ENCODE measurements around the gene DTYMK. TPM values are rescaled to one million over a fixed set of nuclear protein-coding genes. Genes with fewer than 3 reads are reported as not detected.

Gene DTYMK
- total and polyA plus RNA-seq, 12 donors: 6.4 to 18.5 (median 9.4) TPM

- ATAC-seq: no peak
- WGBS, 2 donors: 76 to 84% methylated on average over 6 of the region's 6 CpGs
- H3K4me1 ChIP-seq: peaks cover 0 to 39% (median 13%) of the 10 kb centered on the region in 9 donors
Observed at GRCh38 chr2:241648453-241648852, 38.2 kb downstream of the DTYMK start.

GRCh38 chr2:241645915-241646645, 40.5 kb downstream of the DTYMK start:
- no peaks in the 10 kb centered on the region for H3K9me3 ChIP-seq
- no peaks in the 10 kb centered on the region for H3K27me3 ChIP-seq
- ATAC-seq: no peak
- no peak for TF ChIP-seq CTCF (IDR thresholded peaks at IDR 0.05)
- no peak for DNase-seq
- no peak overlapping the region for H3K4me3 ChIP-seq
- peaks cover 3 to 52% (median 18%) of the 10 kb centered on the region in 9 donors for H3K4me1 ChIP-seq
- no peak overlapping the region for H3K27ac ChIP-seq
- intact Hi-C loops (cut with DNase I): no loop called here
- 83 to 86% methylated on average over 14 of the region's 14 CpGs for WGBS, 2 donors
- peaks cover 0 to 21% (median 0%) of the 10 kb centered on the region in 9 donors for H3K36me3 ChIP-seq

More at GRCh38 chr2:241648453-241648852, 38.2 kb downstream of the DTYMK start:
- Histone ChIP-seq H3K9me3 (no peaks in the 10 kb centered on the region), H3K27me3 (no peaks in the 10 kb centered on the region), H3K36me3 (peaks cover 0 to 45% (median 17%) of the 10 kb centered on the region in 9 donors), H3K27ac (no peak overlapping the region), H3K4me3 (no peak overlapping the region)
- no peak for DNase-seq
- TF ChIP-seq CTCF (IDR thresholded peaks at IDR 0.05): no peak
- intact Hi-C loops (cut with DNase I): no loop called here

- peak in 2 of 8 donors; percentile 20 to 21 for ATAC-seq
- Histone ChIP-seq H3K4me3 (no peak overlapping the region), H3K9me3 (no peaks in the 10 kb centered on the region), H3K27ac (no peak overlapping the region), H3K27me3 (no peaks in the 10 kb centered on the region), H3K4me1 (peaks cover 10 to 60% (median 26%) of the 10 kb centered on the region in 9 donors), H3K36me3 (peaks cover 0 to 13% (median 0%) of the 10 kb centered on the region in 9 donors)
- WGBS, 2 donors: 88% methylated on average over 26 of the region's 26 CpGs
- DNase-seq: no peak
- intact Hi-C loops (cut with DNase I): no loop called here
- TF ChIP-seq CTCF (IDR thresholded peaks at IDR 0.05): no peak
Observed at GRCh38 chr2:241645056-241645914, 41.3 kb downstream of the DTYMK start.

GRCh38 chr2:241641631-241642030, 45.0 kb downstream of the DTYMK start:
- Histone ChIP-seq H3K4me1 (peaks cover 13 to 52% (median 41%) of the 10 kb centered on the region in 9 donors), H3K9me3 (peaks cover 0 to 8% (median 0%) of the 10 kb centered on the region in 11 donors), H3K27ac (no peak overlapping the region), H3K4me3 (no peak overlapping the region), H3K27me3 (no peaks in the 10 kb centered on the region), H3K36me3 (peaks cover 0 to 19% (median 0%) of the 10 kb centered on the region in 9 donors)
- no peak for TF ChIP-seq CTCF (IDR thresholded peaks at IDR 0.05)
- intact Hi-C loops (cut with DNase I): no loop called here
- WGBS, 2 donors: 31 to 44% methylated on average over 2 of the region's 2 CpGs
- DNase-seq: no peak
- ATAC-seq: no peak

Measured in heart right ventricle (tissue), 16 donors.